ENCODE results near the gene REG4. TPM values are rescaled to one million over a fixed set of nuclear protein-coding genes. Genes with fewer than 3 reads are reported as not detected.

The REG4 gene
- polyA plus RNA-seq, 4 donors, result 1.1 to 1.6 (median 1.2) TPM; not detected in 1

DNA sequence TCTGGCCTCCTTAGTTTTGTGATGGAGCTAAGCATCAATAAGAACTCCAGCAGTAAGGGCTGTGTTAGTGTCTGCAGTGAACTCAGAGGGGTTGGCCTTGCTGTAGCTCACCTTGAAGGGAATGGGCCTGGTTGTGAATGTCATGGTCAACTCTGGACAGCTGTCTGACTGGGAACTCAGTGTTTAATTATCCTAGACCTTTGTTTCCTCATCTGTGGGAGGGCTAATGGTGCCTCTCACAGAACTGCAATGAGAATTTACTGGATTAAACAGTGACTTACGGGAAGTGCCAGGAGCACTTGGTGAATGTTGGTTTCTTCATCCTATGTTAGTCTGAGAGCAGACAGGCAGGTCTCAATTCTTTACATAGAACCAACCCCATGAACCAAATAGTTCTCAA lies 66.2 kb downstream of the REG4 start:
- DNase-seq (ENCODE audit: low read depth in 4 of 4, low spot score in 3 of 4), result no peak

DNA sequence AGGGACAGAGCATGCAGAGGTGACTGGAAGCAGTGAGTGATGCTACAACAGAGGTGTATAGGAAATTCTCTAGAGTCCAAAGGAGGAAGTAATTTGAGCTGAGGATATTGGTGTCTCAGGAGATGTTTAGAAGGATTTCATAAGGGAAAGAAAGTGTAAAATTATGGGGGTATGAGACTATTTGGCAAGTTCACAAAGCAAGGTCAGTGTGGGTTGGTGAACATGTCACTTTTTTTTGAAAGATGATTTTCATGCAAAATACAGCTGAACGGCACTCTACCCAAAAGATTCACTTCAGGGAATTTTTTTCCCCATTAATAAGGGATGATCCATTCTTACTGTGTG lies 66.7 kb downstream of the REG4 start:
- DNase-seq (ENCODE audit: low read depth in 4 of 4, low spot score in 3 of 4), result no peak

Other genes with a start within 250 kb of the REG4 start
- gene ZNF697, start 163.2 kb downstream of the REG4 start, polyA plus RNA-seq (ENCODE audit: insufficient read length in 4 of 4), result 10 to 100 TPM; 14.4 to 22.0 (median 20.5) TPM
- 100 to 1,000 TPM; 117 to 273 (median 258) TPM for gene PHGDH, start 99.5 kb downstream of the REG4 start, polyA plus RNA-seq (ENCODE audit: insufficient read length in 4 of 4)
- 100 to 1,000 TPM in 2 of 4 donors, 10 to 100 TPM in 1, 1 to 10 TPM in 1; 3.9 to 140 (median 99.4) TPM for gene HMGCS2, start 42.6 kb downstream of the REG4 start, polyA plus RNA-seq (ENCODE audit: insufficient read length in 4 of 4)
- gene ADAM30, start 85.1 kb upstream of the REG4 start, polyA plus RNA-seq (ENCODE audit: insufficient read length in 4 of 4), result not detected

All from left renal pelvis (tissue), 4 donors.